Measurements from ENCODE around the gene TENM4. TPM values are rescaled to one million over a fixed set of nuclear protein-coding genes. Genes with fewer than 3 reads are reported as not detected.

Gene TENM4
- total RNA-seq, 2 donors from 2014 or later = 68.2 to 130 TPM

DNA sequence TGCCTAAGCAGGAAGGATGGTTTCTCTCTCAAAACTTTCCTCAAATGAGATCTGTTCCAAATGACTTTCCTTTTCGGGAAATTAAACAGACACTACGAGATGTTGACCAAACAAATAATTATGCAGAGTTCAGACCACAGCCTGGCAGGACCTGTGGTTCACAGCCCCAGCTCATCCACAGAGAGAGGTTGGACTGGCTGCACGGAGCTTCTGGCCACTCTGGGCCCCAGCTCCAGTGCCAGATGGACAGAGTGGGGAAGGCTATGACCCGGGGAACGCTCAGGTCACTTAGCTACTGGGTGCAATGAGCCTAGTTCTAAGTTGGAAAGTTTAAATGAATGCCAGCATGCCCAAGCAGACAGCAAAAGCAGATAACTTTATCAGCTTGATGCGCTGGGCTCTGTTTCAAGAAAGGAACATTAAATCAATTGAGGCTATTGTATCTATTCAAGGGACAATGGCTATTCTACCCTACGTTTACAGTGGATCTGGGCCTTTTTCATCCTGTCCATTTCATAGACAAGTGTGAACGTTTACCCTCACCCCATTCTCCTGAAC is 710.5 kb downstream of the TENM4 start:
- no peaks in the 10 kb centered on the region for H3K27me3 ChIP-seq (ENCODE audit: control insufficient read depth, insufficient read depth, low read length, poor library complexity, severe bottlenecking)
- Mint-ChIP-seq H3K27ac (no peak overlapping the region), H3K36me3 (ENCODE audit: low read depth) (peaks cover 42% of the 10 kb centered on the region), H3K4me1 (no peaks in the 10 kb centered on the region), H3K4me3 (no peak overlapping the region), H3K27me3 (ENCODE audit: insufficient read depth) (no peaks in the 10 kb centered on the region), H3K9me3 (no peaks in the 10 kb centered on the region)
- no peaks in the 10 kb centered on the region for H3K4me1 ChIP-seq (ENCODE audit: control insufficient read depth, insufficient read depth, low read length)
- 81 to 82% methylated on average over 8 of the region's 8 CpGs for whole genome bisulfite sequencing, 2 experiments (ENCODE audit: insufficient coverage in 1 of 2, insufficient read length in 1 of 2)
- no peak for DNase-seq
- H3K4me3 ChIP-seq (ENCODE audit: low read length) = no peak overlapping the region
- peaks cover 29% of the 10 kb centered on the region for H3K36me3 ChIP-seq (ENCODE audit: control insufficient read depth, insufficient read depth, low read length)
- H3K9ac ChIP-seq (ENCODE audit: extremely low read depth, low read length, poor library complexity, severe bottlenecking) = no peak overlapping the region
- TF ChIP-seq, protein P1, sequence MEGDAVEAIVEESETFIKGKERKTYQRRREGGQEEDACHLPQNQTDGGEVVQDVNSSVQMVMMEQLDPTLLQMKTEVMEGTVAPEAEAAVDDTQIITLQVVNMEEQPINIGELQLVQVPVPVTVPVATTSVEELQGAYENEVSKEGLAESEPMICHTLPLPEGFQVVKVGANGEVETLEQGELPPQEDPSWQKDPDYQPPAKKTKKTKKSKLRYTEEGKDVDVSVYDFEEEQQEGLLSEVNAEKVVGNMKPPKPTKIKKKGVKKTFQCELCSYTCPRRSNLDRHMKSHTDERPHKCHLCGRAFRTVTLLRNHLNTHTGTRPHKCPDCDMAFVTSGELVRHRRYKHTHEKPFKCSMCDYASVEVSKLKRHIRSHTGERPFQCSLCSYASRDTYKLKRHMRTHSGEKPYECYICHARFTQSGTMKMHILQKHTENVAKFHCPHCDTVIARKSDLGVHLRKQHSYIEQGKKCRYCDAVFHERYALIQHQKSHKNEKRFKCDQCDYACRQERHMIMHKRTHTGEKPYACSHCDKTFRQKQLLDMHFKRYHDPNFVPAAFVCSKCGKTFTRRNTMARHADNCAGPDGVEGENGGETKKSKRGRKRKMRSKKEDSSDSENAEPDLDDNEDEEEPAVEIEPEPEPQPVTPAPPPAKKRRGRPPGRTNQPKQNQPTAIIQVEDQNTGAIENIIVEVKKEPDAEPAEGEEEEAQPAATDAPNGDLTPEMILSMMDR (conservative IDR thresholded peaks at IDR 0.05) = no peak
- H3K9me3 ChIP-seq (ENCODE audit: control insufficient read depth, low read length) = no peaks in the 10 kb centered on the region
- no peak overlapping the region for H3K27ac ChIP-seq (ENCODE audit: low read depth, low read length)

DNA sequence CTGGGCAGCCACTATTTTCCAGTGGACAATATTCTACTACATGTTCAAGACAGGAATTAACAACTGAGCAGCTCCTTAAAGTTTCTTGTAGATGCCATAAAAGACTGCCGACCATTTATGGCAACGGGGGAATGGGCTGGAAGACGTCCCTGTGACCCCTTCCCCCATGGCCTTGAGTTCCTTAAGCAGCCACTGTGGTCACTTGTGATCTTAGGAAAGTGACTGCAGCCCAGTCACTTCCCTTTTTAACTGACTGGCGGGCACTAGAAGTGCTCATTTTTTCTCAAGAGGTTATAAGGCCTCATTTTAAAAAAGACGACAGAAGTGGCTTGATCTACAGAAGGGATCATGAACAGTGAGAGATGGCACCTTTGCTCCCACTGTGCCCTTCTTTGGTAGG is 713.0 kb downstream of the TENM4 start:
- H3K4me1 Mint-ChIP-seq = no peaks in the 10 kb centered on the region
- H3K9me3 ChIP-seq (ENCODE audit: control insufficient read depth, low read length) = no peaks in the 10 kb centered on the region
- no peak overlapping the region for H3K4me3 Mint-ChIP-seq
- H3K27me3 Mint-ChIP-seq (ENCODE audit: insufficient read depth) = no peaks in the 10 kb centered on the region
- peaks cover 31% of the 10 kb centered on the region for H3K36me3 ChIP-seq (ENCODE audit: control insufficient read depth, insufficient read depth, low read length)
- DNase-seq = no peak
- no peak overlapping the region for H3K4me3 ChIP-seq (ENCODE audit: low read length)
- no peaks in the 10 kb centered on the region for H3K9me3 Mint-ChIP-seq
- no peaks in the 10 kb centered on the region for H3K4me1 ChIP-seq (ENCODE audit: control insufficient read depth, insufficient read depth, low read length)
- no peak overlapping the region for H3K27ac ChIP-seq (ENCODE audit: low read depth, low read length)
- no peak overlapping the region for H3K9ac ChIP-seq (ENCODE audit: extremely low read depth, low read length, poor library complexity, severe bottlenecking)
- H3K36me3 Mint-ChIP-seq (ENCODE audit: low read depth) = peaks cover 47% of the 10 kb centered on the region
- H3K27me3 ChIP-seq (ENCODE audit: control insufficient read depth, insufficient read depth, low read length, poor library complexity, severe bottlenecking) = no peaks in the 10 kb centered on the region
- TF ChIP-seq, protein P1 (conservative IDR thresholded peaks at IDR 0.05) = no peak
- H3K27ac Mint-ChIP-seq = no peak overlapping the region
- WGBS, 2 experiments (ENCODE audit: insufficient coverage in 1 of 2, insufficient read length in 1 of 2) = 82 to 90% methylated on average over 5 of the region's 5 CpGs

DNA sequence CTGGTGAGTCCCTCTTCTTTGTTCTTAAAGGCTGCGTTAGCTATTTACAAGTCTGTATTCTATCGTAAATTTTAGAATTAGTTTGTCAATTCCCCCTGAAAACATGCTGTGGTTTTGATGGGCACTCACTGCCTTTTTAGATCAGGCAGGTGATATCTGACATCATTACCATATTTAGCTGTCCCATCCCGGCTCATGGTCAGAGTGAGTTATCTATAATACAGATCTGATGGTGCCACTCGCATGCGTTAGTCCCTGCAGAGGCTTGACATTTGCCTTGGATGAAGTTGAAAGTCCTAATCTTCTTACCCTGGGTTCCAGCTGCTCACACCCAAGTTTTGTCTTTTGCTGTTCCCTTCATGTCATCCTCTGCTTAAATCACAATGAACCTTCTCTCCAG is 715.6 kb downstream of the TENM4 start:
- H3K4me1 ChIP-seq (ENCODE audit: control insufficient read depth, insufficient read depth, low read length) = no peaks in the 10 kb centered on the region
- DNase-seq = no peak
- H3K4me3 ChIP-seq (ENCODE audit: low read length) = no peak overlapping the region
- 96 to 100% methylated on average over 5 of the region's 5 CpGs for WGBS, 2 experiments (ENCODE audit: insufficient coverage in 1 of 2, insufficient read length in 1 of 2)
- H3K4me1 Mint-ChIP-seq = no peaks in the 10 kb centered on the region
- no peaks in the 10 kb centered on the region for H3K9me3 Mint-ChIP-seq
- H3K36me3 Mint-ChIP-seq (ENCODE audit: low read depth) = peaks cover 48% of the 10 kb centered on the region
- no peaks in the 10 kb centered on the region for H3K27me3 ChIP-seq (ENCODE audit: control insufficient read depth, insufficient read depth, low read length, poor library complexity, severe bottlenecking)
- no peak overlapping the region for H3K9ac ChIP-seq (ENCODE audit: extremely low read depth, low read length, poor library complexity, severe bottlenecking)
- TF ChIP-seq, protein P1 (conservative IDR thresholded peaks at IDR 0.05) = no peak
- no peak overlapping the region for H3K27ac ChIP-seq (ENCODE audit: low read depth, low read length)
- H3K9me3 ChIP-seq (ENCODE audit: control insufficient read depth, low read length) = no peaks in the 10 kb centered on the region
- peaks cover 26% of the 10 kb centered on the region for H3K36me3 ChIP-seq (ENCODE audit: control insufficient read depth, insufficient read depth, low read length)
- no peak overlapping the region for H3K4me3 Mint-ChIP-seq
- H3K27me3 Mint-ChIP-seq (ENCODE audit: insufficient read depth) = no peaks in the 10 kb centered on the region
- no peak overlapping the region for H3K27ac Mint-ChIP-seq

Data from endodermal cell (in vitro differentiated cells).